Liver (tissue), 3 donors: ENCODE measurements around the gene RAP1GAP2.

ENCODE experiments used
- CTCF ChIP-seq: fragments of 150-350 bp; IDR thresholded peaks from 2 replicates; pipeline ENCODE4 v1.5.1; 2017; ENCODE audit warnings: improper control_type of control experiment, low read depth, low read length; ENCODE audit not compliant: missing input control
- FOXA1 ChIP-seq: IDR thresholded peaks from 2 replicates; pipeline ENCODE4 v1.6.1; 2016; ENCODE audit warnings: antibody characterized with exemption
- GABPA ChIP-seq, 2 donors: IDR thresholded peaks in 1 of 2; conservative IDR thresholded peaks in 1 of 2; 2 replicates each; pipeline ENCODE4 v1.6.1; 2016; ENCODE audit warnings: antibody characterized with exemption in 2 of 2, mild to moderate bottlenecking in 1 of 2, moderate library complexity in 1 of 2
- MAX ChIP-seq: IDR thresholded peaks from 2 replicates; pipeline ENCODE4 v1.6.1; 2016; ENCODE audit warnings: antibody characterized with exemption
- RAD21 ChIP-seq, 2 donors: IDR thresholded peaks; 2 replicates each; pipeline ENCODE4 v1.6.1; 2016; ENCODE audit warnings: antibody characterized with exemption in 2 of 2, mild to moderate bottlenecking in 2 of 2
- REST ChIP-seq: IDR thresholded peaks from 2 replicates; pipeline ENCODE4 v1.6.1; 2016; ENCODE audit warnings: antibody characterized with exemption, mild to moderate bottlenecking
- RXRA ChIP-seq, 2 donors: IDR thresholded peaks; 2 replicates each; pipeline ENCODE4 v1.6.1; 2017 to 2018; ENCODE audit warnings: antibody characterized with exemption in 2 of 2, mild to moderate bottlenecking in 1 of 2
- SP1 ChIP-seq: IDR thresholded peaks from 2 replicates; pipeline ENCODE4 v1.6.1; 2018; ENCODE audit warnings: antibody characterized with exemption, mild to moderate bottlenecking
- TAF1 ChIP-seq: conservative IDR thresholded peaks from 2 replicates; pipeline ENCODE4 v1.6.1; 2016; ENCODE audit warnings: antibody characterized with exemption, mild to moderate bottlenecking
- YY1 ChIP-seq: IDR thresholded peaks from 2 replicates; pipeline ENCODE4 v1.6.1; 2016; ENCODE audit warnings: antibody characterized with exemption, mild to moderate bottlenecking
- donor health status: healthy.
- donor health status: healthy.

GRCh38 chr17:2794111-2794803, 2.0 kb upstream of the RAP1GAP2 start:
- TF ChIP-seq TAF1 (no peak), CTCF (no peak), RAD21 (IDR thresholded peaks at IDR 0.05) (no peak), GABPA (IDR thresholded peaks at IDR 0.05 in 1 of 2, conservative IDR thresholded peaks at IDR 0.05 in 1 of 2) (no peak), REST (no peak), MAX (no peak), RXRA (IDR thresholded peaks at IDR 0.05) (no peak), FOXA1 (no peak), SP1 (no peak), YY1 (no peak)
